ENCODE results near the gene PCDHA13.
"Not testable (repeated sequence)": the region's sequence is repeated elsewhere in the genome, so short reads cannot be mapped to it uniquely, and the experiment has no call there.

Gene PCDHA13

GRCh38 chr5:140881889-140882590 is at the start of gene PCDHA13:
PCDHA13 (plus strand) TSS chr5:140882124; CDS start chr5:140882269, 145 bp downstream.
- ATAC-seq: no peak

GRCh38 chr5:140833993-140834392 is 47.9 kb upstream of the PCDHA13 start, which contains the start of gene PCDHA7:
PCDHA7 (plus strand) TSS chr5:140834269; CDS start chr5:140834384, 115 bp downstream.
- ATAC-seq: no peak

DNA sequence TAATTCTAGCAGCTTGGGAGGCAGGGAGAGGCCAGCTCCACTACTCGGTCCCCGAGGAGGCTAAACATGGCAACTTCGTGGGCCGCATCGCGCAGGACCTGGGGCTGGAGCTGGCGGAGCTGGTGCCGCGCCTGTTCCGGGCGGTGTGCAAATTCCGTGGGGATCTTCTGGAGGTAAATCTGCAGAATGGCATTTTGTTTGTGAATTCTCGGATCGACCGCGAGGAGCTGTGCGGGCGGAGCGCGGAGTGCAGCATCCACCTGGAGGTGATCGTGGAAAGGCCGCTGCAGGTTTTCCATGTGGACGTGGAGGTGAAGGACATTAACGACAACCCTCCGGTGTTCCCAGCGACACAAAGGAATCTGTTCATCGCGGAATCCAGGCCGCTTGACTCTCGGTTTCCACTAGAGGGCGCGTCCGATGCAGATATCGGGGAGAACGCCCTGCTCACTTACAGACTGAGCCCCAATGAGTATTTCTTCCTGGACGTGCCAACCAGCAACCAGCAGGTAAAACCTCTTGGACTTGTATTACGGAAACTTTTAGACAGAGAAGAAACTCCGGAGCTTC is 47.4 kb upstream of the PCDHA13 start:
- ATAC-seq: not testable (repeated sequence)

- ATAC-seq: no peak
Measured at GRCh38 chr5:140835622-140836510, 46.1 kb upstream of the PCDHA13 start.

DNA sequence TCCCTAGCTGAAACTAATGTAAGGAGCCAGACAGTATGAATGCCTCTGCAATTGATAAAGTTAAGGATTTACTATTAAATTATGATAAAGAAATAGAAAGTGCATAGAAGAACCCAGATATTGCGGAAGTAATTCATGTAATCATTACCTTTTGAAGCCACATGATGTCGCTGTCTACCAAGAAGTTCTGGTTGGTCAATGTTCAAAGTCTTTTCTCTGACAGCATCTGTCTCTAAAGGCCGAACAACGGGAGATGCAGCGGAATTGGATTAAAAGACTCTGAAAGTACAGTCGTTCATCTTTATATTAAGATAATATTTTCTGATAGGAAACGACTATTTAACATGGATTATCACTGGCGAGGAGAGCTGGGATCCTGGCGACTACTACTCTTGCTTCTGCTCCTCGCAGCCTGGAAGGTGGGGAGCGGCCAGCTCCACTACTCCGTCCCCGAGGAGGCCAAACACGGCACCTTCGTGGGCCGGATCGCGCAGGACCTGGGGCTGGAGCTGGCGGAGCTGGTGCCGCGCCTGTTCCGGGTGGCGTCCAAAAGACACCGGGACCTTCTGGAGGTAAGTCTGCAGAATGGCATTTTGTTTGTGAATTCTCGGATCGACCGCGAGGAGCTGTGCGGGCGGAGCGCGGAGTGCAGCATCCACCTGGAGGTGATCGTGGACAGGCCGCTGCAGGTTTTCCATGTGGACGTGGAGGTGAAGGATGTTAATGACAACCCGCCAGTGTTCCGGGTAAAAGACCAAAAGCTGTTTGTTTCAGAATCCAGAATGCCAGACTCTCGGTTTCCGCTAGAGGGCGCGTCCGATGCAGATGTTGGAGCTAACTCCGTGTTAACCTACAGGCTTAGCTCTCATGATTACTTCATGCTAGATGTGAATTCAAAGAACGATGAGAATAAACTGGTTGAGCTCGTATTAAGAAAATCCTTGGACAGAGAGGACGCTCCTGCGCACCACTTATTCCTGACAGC is 40.7 kb upstream of the PCDHA13 start, which contains the start of gene PCDHA8:
Gene PCDHA8, plus strand, starts transcription at position 210 of the 985 bp plus-strand sequence. Its CDS starts 135 bp downstream, at position 345.
- no peak for ATAC-seq

- no peak for ATAC-seq
Measured at GRCh38 chr5:140842798-140843733, 38.9 kb upstream of the PCDHA13 start.

DNA sequence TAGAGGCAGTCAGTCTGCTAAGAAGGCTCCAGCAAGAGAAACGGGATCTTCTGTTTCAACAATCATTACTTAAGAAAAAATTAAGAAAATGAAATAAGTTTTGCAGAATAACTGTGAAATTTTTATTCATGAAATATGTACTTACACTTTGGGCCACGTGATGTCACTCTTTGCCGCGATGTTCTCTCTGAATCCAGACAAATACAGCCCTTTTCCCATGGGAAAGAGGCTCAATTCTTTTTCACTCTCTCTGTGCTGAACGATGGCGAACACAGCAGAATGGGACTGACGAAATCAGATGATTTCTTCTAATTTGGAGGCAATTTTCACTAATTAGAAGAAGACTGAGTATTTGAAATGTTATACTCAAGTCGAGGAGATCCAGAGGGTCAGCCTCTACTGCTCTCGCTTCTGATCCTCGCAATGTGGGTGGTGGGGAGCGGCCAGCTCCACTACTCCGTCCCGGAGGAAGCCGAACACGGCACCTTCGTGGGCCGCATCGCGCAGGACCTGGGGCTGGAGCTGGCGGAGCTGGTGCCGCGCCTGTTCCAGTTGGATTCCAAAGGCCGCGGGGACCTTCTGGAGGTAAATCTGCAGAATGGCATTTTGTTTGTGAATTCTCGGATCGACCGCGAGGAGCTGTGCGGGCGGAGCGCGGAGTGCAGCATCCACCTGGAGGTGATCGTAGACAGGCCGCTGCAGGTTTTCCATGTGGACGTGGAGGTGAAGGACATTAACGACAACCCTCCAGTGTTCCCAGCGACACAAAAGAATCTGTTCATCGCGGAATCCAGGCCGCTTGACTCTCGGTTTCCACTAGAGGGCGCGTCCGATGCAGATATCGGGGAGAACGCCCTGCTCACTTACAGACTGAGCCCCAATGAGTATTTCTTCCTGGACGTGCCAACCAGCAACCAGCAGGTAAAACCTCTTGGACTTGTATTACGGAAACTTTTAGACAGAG is 33.5 kb upstream of the PCDHA13 start, which contains the start of gene PCDHA9:
Gene PCDHA9, plus strand, starts transcription at position 244 of the 964 bp plus-strand sequence. Its CDS starts 114 bp downstream, at position 358.
- not testable (repeated sequence) for ATAC-seq

DNA sequence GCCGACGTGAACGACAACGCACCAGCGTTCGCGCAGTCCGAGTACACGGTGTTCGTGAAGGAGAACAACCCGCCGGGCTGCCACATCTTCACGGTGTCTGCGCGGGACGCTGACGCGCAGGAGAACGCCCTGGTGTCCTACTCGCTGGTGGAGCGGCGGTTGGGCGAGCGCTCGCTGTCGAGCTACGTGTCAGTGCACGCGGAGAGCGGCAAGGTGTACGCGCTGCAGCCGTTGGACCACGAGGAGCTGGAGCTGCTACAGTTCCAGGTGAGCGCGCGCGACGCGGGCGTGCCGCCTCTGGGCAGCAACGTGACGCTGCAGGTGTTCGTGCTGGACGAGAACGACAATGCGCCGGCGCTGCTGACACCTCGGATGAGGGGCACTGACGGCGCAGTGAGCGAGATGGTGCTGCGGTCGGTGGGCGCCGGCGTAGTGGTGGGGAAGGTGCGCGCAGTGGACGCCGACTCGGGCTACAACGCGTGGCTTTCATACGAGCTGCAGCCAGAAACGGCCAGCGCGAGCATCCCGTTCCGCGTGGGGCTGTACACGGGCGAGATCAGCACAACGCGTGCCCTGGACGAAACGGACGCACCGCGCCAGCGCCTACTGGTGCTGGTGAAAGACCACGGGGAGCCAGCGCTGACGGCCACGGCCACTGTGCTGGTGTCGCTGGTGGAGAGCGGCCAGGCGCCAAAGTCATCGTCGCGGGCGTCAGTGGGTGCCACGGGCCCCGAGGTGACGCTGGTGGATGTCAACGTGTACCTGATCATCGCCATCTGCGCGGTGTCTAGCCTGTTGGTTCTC is 31.9 kb upstream of the PCDHA13 start:
- not testable (repeated sequence) for ATAC-seq

DNA sequence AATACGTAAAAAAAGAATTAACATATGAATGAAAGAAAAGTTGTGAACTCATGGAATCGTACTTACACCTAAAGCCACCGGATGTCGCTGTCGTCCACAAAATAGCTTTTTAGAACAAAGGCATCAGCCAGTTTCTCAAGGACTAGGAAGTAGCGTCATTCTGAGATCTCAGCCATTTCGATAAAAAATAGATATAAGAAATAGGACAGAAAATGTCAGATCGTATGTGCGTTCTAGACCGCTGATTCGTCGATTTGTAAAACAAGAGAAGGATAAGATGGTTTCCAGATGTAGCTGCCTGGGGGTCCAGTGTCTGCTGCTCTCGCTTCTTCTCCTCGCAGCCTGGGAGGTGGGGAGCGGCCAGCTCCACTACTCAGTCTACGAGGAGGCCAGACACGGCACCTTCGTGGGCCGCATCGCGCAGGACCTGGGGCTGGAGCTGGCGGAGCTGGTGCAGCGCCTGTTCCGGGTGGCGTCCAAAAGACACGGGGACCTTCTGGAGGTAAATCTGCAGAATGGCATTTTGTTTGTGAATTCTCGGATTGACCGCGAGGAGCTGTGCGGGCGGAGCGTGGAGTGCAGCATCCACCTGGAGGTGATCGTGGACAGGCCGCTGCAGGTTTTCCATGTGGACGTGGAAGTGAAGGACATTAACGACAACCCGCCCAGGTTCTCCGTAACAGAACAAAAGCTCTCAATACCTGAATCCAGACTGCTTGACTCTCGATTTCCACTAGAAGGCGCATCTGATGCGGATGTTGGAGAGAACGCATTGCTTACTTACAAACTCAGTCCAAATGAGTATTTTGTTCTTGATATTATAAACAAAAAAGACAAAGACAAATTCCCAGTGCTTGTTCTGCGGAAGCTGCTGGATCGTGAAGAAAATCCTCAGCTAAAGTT is 25.9 kb upstream of the PCDHA13 start, which contains the start of gene PCDHA10:
Gene PCDHA10, plus strand, starts transcription at position 126 of the 903 bp plus-strand sequence. Its CDS starts 152 bp downstream, at position 278.
- ATAC-seq: no peak

GRCh38 chr5:140857177-140857986 is 24.5 kb upstream of the PCDHA13 start:
- no peak for ATAC-seq

DNA sequence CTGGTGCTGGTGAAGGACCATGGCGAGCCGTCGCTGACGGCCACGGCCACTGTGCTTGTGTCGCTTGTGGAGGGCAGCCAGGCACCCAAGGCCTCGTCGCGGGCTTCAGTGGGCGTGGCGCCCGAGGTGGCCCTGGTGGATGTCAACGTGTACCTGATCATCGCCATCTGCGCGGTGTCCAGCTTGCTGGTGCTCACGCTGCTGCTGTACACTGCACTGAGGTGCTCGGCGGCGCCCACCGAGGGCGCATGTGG is 24.0 kb upstream of the PCDHA13 start:
- ATAC-seq: no peak

DNA sequence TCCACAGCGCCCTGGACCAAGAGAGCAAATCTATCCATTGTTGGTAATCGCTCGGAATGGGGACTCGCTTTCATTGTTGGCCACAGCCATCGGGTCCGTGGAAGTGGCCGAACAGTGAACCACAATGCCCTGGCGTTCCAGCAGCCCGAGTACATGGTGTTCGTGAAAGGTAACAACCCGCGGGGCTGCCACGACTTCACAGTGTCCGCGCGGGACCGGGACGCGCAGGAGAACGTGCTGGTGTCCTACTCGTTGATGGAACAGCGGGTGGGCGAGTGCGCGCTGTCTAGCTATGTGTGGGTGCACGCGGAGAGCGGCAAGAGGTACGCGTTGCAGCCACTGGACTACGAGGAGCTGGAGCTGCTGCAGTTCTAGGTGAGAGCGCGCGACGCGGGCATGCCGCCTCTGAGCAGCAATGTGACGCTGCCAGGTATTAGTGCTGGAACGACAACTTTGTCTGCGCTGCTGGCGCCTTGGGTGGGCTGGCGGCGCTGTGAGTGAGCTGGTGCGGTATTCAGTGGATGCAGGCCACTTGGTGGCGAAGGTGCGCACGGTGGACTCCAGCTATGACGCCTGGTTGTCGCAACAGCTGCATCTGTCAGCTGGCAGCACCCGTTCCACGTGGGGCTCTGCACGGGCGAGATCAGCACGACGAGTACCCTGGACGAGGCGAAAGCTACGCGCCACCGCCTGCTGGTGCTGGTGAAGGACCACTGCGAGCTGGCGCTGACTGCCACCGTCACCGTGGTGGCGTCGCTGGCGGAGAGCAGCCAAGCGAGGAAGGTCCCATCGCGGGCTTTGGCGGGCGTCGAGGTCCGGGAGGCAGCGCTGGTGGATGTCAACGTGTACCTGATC is 19.3 kb upstream of the PCDHA13 start:
- ATAC-seq: no peak

- ATAC-seq: no peak
Measured at GRCh38 chr5:140868721-140869554, 13.0 kb upstream of the PCDHA13 start, which contains the start of gene PCDHA11. PCDHA11 (plus strand) TSS chr5:140868957; CDS start chr5:140869104, 147 bp downstream.

- no peak for ATAC-seq
Measured at GRCh38 chr5:140869555-140869886, 12.4 kb upstream of the PCDHA13 start.

All from activated CD4-positive, CD25-positive, alpha-beta regulatory T cell treated with anti-CD3 and anti-CD28 coated beads, Interleukin-2, amount 50 U/mL, for 24 hours (primary cell).